ENCODE results near the gene SOX21. TPM values are rescaled to one million over a fixed set of nuclear protein-coding genes. Genes with fewer than 3 reads are reported as not detected.

The SOX21 gene
- total RNA-seq (ENCODE audit: low replicate concordance) = 0.09 TPM in 1 of 2 replicates, not detected in the other

DNA sequence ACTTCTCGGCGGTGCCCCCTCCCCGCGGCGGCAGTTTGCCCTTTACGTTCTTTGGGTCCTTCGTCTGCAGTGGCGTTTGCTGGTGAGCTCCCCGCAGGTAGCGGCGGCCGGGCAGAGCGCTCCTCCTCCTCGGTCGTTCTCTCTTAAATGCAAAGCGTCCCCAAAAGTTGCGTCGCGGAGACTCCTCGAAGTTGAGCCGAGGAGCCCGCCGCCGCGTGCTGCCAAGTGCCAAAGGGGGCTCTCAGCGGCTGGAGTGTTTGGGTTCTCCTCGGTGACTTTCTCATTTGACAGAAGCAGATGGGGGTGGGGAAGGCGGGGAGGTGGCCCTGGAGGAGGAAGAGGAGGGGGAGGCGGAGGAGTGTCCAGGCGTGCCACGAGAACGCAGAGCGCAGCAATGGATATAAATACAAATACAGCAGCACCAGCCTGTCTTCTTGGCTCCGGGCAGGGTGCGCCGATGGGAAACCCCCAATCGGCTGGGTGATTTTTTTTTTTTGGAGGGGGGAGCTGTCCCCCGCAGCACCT, at the start of gene SOX21:
TSS of gene SOX21 (minus strand) at position 259 of the 525 bp plus-strand sequence. CDS start 496 bp downstream, outside the sequence.
- TF ChIP-seq, protein P1, sequence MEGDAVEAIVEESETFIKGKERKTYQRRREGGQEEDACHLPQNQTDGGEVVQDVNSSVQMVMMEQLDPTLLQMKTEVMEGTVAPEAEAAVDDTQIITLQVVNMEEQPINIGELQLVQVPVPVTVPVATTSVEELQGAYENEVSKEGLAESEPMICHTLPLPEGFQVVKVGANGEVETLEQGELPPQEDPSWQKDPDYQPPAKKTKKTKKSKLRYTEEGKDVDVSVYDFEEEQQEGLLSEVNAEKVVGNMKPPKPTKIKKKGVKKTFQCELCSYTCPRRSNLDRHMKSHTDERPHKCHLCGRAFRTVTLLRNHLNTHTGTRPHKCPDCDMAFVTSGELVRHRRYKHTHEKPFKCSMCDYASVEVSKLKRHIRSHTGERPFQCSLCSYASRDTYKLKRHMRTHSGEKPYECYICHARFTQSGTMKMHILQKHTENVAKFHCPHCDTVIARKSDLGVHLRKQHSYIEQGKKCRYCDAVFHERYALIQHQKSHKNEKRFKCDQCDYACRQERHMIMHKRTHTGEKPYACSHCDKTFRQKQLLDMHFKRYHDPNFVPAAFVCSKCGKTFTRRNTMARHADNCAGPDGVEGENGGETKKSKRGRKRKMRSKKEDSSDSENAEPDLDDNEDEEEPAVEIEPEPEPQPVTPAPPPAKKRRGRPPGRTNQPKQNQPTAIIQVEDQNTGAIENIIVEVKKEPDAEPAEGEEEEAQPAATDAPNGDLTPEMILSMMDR (IDR thresholded peaks at IDR 0.05; ENCODE audit: insufficient read depth, low read length) = no peak
- no peak for DNase-seq (ENCODE audit: low read depth)
- peak within 1 kb of the TSS; percentile 22 for H3K4me3 ChIP-seq (ENCODE audit: low read depth, low read length)

DNA sequence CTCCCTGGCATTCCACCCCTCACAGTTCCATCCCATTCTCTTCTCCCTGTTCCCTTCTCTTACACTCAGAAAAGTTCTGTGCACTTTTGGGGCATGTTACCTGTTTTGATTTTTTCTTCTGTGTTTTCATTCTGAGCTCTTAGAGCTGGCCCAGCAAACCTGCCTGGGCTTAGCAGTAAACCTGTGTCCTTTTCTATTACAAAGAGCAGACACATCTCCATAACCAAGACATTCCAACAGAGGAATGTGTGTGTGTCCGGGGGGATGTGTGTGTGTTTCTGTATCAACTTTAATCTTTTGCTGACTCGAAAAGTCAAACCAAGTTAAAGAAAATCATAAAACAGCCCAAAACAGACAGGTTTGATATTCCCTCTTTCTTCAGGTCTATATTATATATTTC, 49.1 kb upstream of the SOX21 start:
- no peak overlapping the region for H3K4me3 ChIP-seq (ENCODE audit: low read depth, low read length)
- TF ChIP-seq, protein P1 (IDR thresholded peaks at IDR 0.05; ENCODE audit: insufficient read depth, low read length) = no peak
- DNase-seq (ENCODE audit: low read depth) = no peak

DNA sequence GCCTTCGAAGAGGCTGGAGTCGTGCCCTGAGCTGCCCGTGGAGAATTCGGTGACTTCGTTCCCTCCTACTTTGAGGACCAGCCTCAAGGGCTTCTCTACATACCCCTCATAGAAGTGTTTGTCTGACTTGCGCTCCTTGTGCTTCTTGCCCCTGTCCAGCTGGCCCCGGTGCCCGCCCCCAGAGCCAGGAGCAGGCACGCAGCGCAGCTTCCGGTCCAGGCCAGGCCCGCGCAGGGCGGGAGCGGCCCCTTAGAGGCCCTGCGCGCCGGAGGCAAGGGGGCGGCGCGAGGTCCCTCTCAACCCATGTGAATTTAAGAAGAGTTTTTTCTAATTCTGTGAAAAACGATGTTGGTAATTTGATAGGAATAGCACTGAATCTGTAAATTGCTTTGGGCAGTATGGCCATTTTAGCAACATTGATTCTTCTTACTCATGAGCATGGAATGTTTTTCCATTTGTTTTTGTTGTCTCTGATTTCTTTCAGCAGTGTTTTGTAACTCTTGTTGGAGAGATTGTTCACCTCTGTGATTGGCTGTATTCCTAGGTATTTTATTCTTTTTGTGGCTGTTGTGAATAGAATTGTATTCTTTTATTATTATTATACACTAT, 46.9 kb upstream of the SOX21 start:
- H3K4me3 ChIP-seq (ENCODE audit: low read depth, low read length) = no peak overlapping the region
- TF ChIP-seq, protein P1 (IDR thresholded peaks at IDR 0.05; ENCODE audit: insufficient read depth, low read length) = no peak
- no peak for DNase-seq (ENCODE audit: low read depth)

DNA sequence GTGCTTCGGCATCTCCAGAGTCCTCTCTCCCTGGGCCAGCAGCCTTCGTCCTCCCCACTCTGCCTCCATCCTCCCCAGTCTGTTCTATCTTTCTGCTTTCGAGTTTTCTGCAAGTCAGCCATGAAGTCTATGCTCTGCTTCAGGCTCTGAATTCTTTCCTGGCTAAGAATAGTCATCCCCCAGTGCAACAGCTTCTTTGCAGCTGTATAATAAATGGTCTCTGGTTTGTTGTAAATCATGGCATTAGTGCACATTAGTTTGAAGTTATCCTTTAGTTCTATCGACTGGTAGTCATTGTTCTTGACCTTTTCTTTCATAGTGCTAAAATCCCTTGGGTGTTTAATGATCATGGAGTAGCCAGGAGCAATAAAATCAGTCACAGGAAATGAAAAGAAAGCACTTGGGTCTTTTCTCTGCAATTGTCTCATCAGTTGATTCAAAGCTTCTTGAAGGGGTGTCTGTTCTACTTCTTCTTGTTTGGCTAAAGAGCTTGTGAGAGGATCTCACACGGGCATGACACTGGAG, 46.2 kb upstream of the SOX21 start:
- no peak overlapping the region for H3K4me3 ChIP-seq (ENCODE audit: low read depth, low read length)

DNA sequence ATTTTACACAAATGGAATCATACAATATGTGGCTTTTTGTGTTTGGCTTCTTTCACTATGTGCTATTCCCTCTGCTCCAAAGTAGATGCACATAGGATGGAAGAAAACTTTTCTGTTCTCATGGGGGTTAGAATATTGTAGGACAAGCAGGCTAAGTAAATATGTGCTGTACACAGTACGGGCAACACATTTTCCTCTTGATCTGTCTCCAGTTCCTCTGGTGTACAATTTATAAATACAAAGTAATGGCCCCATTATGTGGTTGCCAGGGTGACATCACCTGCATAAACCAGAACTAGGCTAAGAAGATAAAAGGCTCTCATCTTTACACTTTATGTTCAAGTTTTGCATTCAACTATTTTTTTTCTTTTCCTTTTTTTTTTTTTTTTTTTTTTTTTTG, 41.0 kb upstream of the SOX21 start:
- no peak overlapping the region for H3K4me3 ChIP-seq (ENCODE audit: low read depth, low read length)
- TF ChIP-seq, protein P1 (IDR thresholded peaks at IDR 0.05; ENCODE audit: insufficient read depth, low read length) = no peak
- no peak for DNase-seq (ENCODE audit: low read depth)

More for the DNA sequence above, 46.2 kb upstream of the SOX21 start:
- TF ChIP-seq, protein P1 (IDR thresholded peaks at IDR 0.05; ENCODE audit: insufficient read depth, low read length) = no peak
- no peak for DNase-seq (ENCODE audit: low read depth)

DNA sequence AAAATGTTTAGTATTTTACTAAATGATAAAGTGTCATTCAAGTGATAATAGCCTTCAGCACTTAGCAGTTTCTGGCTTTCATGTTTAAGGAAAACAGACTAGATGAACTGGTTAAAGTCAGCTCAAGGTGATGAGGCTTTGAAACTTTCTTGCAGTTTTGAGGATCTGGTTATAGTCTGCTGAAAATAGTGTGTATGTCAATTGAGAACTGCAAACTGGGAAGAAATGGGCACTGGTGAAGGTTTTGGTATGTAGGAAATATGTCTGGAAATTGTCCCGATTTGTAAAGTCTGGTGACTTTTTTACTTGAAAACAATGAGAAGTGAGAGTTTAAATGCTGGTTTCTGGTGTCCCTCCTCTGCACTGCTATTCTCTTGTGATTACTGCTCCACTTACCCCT, 36.8 kb upstream of the SOX21 start:
- TF ChIP-seq, protein P1 (IDR thresholded peaks at IDR 0.05; ENCODE audit: insufficient read depth, low read length) = no peak
- H3K4me3 ChIP-seq (ENCODE audit: low read depth, low read length) = no peak overlapping the region
- no peak for DNase-seq (ENCODE audit: low read depth)

Measured in fibroblast of the aortic adventitia (primary cell).